ENCODE measurements around the gene FGF10. TPM values are rescaled to one million over a fixed set of nuclear protein-coding genes. Genes with fewer than 3 reads are reported as not detected.

Gene FGF10
- total and polyA plus RNA-seq, 8 donors, result 1.8 to 8.5 (median 5.8) TPM

- 2 to 4% methylated on average over 11 of the region's 11 CpGs for WGBS, 2 donors
- ATAC-seq, result peak in 3 of 4 donors; percentile 23 to 29 (median 28)
These were observed 1.3 kb downstream of the FGF10 start for GRCh38 chr5:44387921-44388320.

GRCh38 chr5:44387406-44387805 is 1.8 kb downstream of the FGF10 start:
- Histone ChIP-seq H3K36me3 (no peaks in the 10 kb centered on the region), H3K4me3 (peak overlapping the region in 3 of 4 donors; percentile 33 to 56 (median 52)), H3K9me3 (no peaks in the 10 kb centered on the region), H3K27me3 (no peaks in the 10 kb centered on the region), H3K27ac (peak overlapping the region in 2 of 4 donors; percentile 84 to 91), H3K4me1 (peaks cover 0 to 16% (median 4%) of the 10 kb centered on the region in 3 donors)
- DNase-seq, result peak in 1 of 6 donors; percentile 17
- peak; percentile 4 to 19 (median 16) for ATAC-seq
- WGBS, 2 donors, result 3 to 5% methylated on average over 3 of the region's 3 CpGs
- no peak for FAIRE-seq
- TF ChIP-seq CTCF (IDR thresholded peaks at IDR 0.05), result no peak
- intact Hi-C loops (cut with DNase I), result no loop called here

More at GRCh38 chr5:44387921-44388320, 1.3 kb downstream of the FGF10 start:
- DNase-seq, result peak in 4 of 6 donors; percentile 12 to 57 (median 26)
- Histone ChIP-seq H3K9me3 (no peaks in the 10 kb centered on the region), H3K27me3 (no peaks in the 10 kb centered on the region), H3K4me1 (peaks cover 0 to 16% (median 4%) of the 10 kb centered on the region in 3 donors), H3K36me3 (no peaks in the 10 kb centered on the region), H3K27ac (peak overlapping the region; percentile 51 to 91 (median 74)), H3K4me3 (peak overlapping the region; percentile 33 to 56 (median 46))
- FAIRE-seq, result no peak
- intact Hi-C loops (cut with DNase I), result no loop called here
- no peak for TF ChIP-seq CTCF (IDR thresholded peaks at IDR 0.05)

GRCh38 chr5:44385291-44385900 is 3.8 kb downstream of the FGF10 start:
- intact Hi-C loops (cut with DNase I), result no loop called here

GRCh38 chr5:44384816-44385215 is 4.4 kb downstream of the FGF10 start:
- H3K9me3 ChIP-seq, result no peaks in the 10 kb centered on the region
- peak overlapping the region in 2 of 4 donors; percentile 12 to 17 for H3K4me3 ChIP-seq
- H3K36me3 ChIP-seq, result no peaks in the 10 kb centered on the region
- no peak for DNase-seq
- intact Hi-C loops (cut with DNase I), result no loop called here
- no peak for ATAC-seq
- peak overlapping the region in 2 of 4 donors; percentile 28 to 91 for H3K27ac ChIP-seq
- peaks cover 0 to 7% (median 4%) of the 10 kb centered on the region in 3 donors for H3K4me1 ChIP-seq
- WGBS, 2 donors, result 9% methylated on average over 1 of the region's 1 CpG
- no peak for FAIRE-seq
- no peaks in the 10 kb centered on the region for H3K27me3 ChIP-seq
- no peak for TF ChIP-seq CTCF (IDR thresholded peaks at IDR 0.05)

More at GRCh38 chr5:44385291-44385900, 3.8 kb downstream of the FGF10 start:
- Histone ChIP-seq H3K9me3 (no peaks in the 10 kb centered on the region), H3K27ac (peak overlapping the region in 2 of 4 donors; percentile 28 to 91), H3K4me3 (peak overlapping the region in 2 of 4 donors; percentile 12 to 17), H3K36me3 (no peaks in the 10 kb centered on the region), H3K4me1 (peaks cover 0 to 8% (median 4%) of the 10 kb centered on the region in 3 donors), H3K27me3 (no peaks in the 10 kb centered on the region)
- ATAC-seq, result peak in 2 of 4 donors; percentile 6 to 37
- no peak for TF ChIP-seq CTCF (IDR thresholded peaks at IDR 0.05)
- peak in 3 of 6 donors; percentile 16 to 22 (median 21) for DNase-seq
- no peak for FAIRE-seq
- WGBS, 2 donors, result 16 to 21% methylated on average over 4 of the region's 4 CpGs

- DNase-seq (no peak), ATAC-seq (no peak), FAIRE-seq (no peak)
- Histone ChIP-seq H3K4me1 (peaks cover 0 to 7% (median 4%) of the 10 kb centered on the region in 3 donors), H3K9me3 (no peaks in the 10 kb centered on the region), H3K27me3 (no peaks in the 10 kb centered on the region), H3K27ac (no peak overlapping the region), H3K4me3 (no peak overlapping the region), H3K36me3 (no peaks in the 10 kb centered on the region)
- intact Hi-C loops (cut with DNase I), result no loop called here
- no peak for TF ChIP-seq CTCF (IDR thresholded peaks at IDR 0.05)
These were observed 6.3 kb downstream of the FGF10 start for GRCh38 chr5:44382894-44383293.
